ENCODE data around the gene AGPAT3.

Gene AGPAT3

DNA sequence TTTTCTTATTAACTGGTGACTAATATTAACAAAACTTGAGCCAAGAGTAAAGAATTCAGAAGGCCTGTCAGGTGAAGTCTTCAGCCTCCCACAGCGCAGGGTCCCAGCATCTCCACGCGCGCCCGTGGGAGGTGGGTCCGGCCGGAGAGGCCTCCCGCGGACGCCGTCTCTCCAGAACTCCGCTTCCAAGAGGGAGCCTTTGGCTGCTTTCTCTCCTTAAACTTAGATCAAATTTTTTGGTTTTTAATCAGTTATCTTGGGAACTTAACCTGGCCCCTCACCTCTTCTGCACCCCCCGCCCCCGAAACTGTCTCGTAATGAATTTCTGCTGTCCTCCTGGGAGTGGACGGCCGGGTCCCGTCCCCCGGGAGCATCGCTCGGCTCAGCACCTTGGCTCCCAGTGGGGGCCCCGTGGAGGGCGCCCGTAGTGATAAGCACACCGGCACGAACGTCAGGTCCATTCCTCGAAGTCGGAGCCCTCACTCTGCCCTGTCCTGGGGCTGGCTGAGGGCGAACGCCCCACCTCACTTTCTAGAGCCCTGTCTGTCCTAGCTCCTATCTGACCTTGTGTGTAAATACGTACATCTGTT lies 117.6 kb downstream of the AGPAT3 start:
- no peak for DNase-seq

GRCh38 chr21:43983390-43983789 lies 118.4 kb downstream of the AGPAT3 start:
- no peak for DNase-seq

DNA sequence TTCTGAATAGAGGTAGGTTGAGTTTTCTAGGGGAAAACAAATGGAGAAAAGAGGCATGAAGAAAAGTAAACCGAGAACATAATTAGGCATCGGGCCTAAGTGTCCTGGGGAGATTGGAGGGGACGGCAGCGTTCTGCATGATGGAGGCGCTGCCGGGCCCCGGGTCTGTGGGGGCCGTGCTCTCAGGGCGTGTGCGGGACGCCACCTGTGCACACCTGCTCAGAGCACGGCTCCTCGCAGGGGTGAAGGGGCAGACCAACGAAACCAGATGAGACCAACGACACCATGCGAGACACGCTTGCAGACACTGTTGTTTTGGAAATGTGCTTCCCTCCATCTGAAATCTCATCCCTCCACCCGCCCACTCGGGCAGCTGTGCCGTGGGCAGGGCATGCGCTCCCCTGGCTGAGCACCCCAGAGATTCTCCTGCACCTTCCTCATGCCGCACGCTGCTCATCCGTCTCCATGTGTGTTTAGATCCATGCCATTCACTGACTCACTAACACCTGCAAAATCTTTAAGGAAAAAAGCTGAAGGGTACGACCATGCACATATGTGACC lies 118.9 kb downstream of the AGPAT3 start:
- no peak for DNase-seq

DNA sequence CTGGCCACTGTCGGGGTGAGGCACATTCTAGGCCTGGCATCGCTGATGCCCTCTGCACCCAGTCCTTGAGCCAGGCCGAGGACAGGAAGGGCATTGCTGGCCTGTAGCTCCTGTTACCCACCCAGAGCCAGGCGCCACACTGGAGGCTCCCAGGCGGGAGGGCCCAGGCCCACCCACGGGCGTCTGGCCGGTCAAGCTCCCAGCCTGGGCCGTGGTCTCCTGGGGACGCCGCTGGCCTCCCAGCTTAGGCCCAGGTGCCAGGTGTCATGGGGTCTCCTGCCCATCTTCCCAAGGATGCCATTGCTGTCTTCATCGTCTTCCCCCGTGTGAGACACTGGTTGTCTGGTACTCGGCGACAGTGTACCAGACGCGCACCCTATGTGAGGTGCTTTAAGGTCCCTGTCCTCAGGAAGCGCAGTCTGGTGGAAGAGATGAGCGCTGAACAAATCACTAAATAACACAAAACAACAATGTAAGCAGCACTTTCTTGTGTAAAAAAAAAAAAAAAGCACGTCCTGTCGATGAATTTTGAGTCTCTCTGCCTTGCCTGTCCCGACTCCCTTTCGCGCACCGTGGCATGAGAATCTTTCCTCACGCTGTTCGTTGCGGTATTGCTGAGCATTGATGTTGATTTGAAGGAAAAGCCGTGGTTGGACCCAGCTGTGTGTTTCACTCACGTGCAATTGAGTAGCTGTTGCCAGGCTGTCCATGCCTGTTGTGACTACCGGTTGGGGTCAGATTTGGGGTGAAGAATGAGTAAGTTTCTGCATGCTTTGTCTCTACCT lies 120.1 kb downstream of the AGPAT3 start:
- DNase-seq = no peak

GRCh38 chr21:43985690-43986251 lies 120.7 kb downstream of the AGPAT3 start:
- DNase-seq = no peak

GRCh38 chr21:43986544-43987451 lies 121.8 kb downstream of the AGPAT3 start:
- DNase-seq = no peak

DNA sequence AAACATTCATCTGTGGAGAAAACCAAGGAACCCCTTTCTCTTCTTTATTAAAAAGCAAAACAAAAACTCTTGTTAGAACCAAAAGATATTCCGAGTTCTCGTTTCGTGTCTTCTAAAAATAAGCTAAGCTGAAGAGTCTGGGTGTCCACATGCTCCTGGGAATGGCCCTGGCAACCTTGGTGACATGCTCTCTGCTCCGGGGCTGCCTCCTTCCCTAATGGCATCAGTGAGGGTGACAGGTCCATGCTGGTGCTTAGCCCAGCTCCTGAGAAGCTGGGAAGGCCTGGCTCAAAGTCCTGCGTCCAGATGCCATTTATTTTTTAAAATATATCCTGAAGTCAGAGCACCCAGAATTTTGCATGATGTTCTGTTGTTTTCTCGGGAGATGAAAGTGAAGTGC lies 122.5 kb downstream of the AGPAT3 start:
- no peak for DNase-seq

GRCh38 chr21:43988016-43988415 lies 123.0 kb downstream of the AGPAT3 start:
- no peak for DNase-seq

- DNase-seq = no peak
These were observed 123.6 kb downstream of the AGPAT3 start for GRCh38 chr21:43988506-43989230.

DNA sequence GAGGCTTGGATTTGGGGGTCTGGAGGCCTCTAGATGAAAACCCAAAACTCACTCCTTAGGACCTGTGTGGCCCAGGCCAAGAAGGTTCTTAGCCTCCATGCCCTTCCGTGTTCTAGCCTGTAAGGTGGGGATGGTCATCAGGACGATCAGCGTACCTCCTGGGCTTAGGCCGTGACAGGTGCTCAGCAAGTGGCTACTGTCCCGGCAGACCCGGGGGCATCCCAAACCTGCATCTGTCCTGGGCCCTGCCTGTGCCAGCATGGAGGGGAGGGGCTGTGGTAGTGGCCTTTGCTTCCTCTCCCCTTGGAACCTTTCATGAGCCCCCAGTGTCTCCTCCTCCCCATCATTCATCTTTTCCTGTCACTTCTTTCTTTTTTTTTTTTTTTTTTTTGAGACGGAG lies 124.4 kb downstream of the AGPAT3 start:
- DNase-seq = no peak

GRCh38 chr21:43991447-43991991 lies 126.5 kb downstream of the AGPAT3 start:
- no peak for DNase-seq

DNA sequence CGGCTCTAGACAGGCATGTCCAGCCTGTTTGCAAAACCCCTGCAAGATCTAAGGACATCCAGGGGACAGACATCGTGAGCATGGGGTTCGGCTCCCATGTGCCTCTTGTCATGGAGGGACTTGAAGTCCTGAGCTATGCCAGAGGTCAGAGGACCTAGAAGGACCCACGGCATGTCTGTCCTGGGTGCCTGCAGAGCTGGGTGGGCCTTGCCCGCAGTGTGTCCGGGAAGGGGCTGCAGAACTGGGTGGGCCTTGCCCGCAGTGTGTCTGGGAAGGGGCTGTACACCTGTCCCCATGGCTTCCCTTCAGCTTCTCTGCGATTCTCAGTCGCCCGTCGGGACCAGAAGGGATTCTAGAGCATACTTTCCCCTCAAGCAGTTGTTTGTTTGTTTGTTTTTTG lies 127.1 kb downstream of the AGPAT3 start:
- DNase-seq = no peak

- no peak for DNase-seq
These were observed 128.5 kb downstream of the AGPAT3 start for GRCh38 chr21:43993420-43993934.

DNA sequence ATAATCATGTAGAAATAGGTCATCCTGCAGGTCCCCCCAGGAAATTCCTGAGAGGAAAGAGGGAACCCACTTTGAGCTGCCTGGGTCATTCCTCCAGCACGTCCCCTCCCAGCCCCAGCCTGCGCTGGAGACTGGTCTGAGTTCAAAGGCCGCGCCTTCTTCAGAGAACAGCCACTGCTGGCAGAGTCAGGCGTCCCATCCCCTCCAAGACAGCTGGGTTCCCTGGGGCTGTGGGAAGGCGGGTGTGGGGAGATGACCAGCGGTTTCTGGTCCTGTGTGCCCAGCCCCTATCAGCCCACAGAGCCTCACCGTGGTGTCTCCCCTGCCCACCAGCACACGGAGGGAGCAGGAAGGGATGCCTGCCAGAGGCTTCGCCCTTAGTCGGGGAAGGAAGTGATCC lies 129.1 kb downstream of the AGPAT3 start:
- no peak for DNase-seq

DNA sequence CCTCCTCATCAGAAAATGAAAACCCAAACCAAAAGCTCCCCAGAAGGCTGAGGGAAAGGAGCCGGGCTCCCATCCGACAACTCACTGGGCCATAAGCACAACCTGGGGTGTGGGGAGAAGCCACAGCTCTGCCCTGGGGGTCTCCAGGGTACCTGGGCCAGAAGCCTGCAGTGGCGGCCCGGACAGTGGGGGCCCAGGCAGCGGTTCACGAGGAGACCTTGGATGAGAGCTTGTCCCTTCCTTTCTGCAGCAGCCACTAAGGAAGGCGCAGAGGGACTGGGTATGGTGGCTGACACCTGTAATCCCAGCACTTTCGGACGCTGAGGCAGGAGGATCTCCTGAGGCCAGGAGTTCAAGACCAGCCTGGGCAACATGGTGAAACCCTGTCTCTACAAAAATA lies 129.6 kb downstream of the AGPAT3 start:
- no peak for DNase-seq

DNA sequence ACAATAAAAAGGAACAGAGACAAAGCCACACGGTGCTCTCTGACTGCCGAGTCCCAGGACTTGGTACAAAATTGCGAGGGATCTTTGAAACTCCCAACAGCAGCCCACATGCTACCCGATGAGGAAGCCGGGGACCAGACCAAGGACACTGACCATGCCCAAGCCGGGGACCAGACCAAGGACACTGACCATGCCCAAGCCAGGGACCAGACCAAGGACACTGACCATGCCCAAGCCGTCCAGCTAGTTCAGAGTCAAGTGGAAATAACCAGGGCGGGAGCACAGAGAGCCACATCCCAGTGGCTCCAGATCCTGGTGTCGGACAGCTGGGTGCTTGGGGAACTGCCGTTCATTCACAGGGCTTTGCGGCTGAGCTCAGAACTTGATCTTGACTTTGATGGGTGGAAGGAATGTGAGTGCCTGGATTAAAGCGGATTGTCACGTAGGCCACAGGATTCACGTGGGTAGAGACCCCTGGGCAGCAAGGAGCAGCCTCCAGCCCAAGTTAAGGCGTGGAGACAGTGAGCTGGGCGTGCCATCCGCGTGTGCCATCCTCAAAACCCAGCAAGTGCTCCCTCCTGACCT lies 130.6 kb downstream of the AGPAT3 start:
- no peak for DNase-seq

DNA sequence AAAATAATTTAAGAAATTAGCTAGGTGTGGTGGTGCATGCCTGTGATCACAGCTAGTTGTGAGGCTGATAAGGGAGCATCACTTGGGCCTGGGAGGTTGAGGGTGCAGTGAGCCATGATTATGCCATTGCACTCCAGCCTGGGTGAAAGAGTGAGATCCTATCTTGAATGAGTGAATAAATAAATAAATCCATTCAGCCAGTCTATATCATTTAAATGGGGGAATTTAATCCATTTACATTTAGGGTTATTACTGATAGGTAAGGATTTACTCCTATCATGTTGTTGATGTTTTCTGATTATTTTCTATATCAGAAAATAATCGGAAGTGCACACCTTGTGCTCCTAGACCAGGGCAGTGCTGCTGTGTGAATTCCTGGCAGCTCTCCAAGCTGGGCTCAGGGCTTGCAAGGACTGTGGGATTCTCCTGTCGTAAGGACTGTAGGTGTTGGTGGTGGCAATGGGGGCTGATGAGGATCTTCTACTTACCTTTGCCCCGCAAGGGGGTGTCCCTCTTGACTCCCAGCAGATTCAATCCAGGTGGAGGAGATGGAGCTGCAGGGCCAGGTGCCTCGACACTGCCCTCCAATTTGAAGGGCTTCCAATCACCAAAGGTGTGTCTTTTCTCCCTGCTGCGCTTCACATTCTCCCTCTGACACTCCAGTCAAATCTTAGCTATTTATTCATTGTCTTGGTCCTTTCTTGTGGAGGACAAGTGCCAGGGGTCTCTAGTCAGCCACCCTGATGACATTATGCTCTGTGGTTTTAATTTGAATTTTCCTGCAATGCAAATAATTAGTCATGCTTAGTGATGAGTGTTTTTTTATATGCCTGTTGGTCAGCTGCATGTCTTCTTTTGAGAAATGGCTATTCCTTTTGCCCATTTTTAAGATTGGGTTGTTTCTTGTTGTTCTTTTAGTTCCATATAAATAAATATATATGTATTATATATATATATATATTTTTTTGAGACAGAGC lies 133.0 kb downstream of the AGPAT3 start:
- DNase-seq = no peak

GRCh38 chr21:44000360-44000759 lies 135.3 kb downstream of the AGPAT3 start:
- DNase-seq = no peak

- no peak for DNase-seq
These were observed 137.5 kb downstream of the AGPAT3 start for GRCh38 chr21:44002511-44002910.

GRCh38 chr21:44003307-44003966 lies 138.4 kb downstream of the AGPAT3 start:
- no peak for DNase-seq
